Right ventricle myocardium inferior (tissue), 1 donor: ENCODE results near the gene ADA. TPM values are rescaled to one million over a fixed set of nuclear protein-coding genes. Genes with fewer than 3 reads are reported as not detected.

Experiments used
- ATAC-seq: fragments of 200-7000 bp; cut with Tn5 transposase; one replicate; pipeline ENCODE4 v1.9.1; 2020; ENCODE audit warnings: mild to moderate bottlenecking, moderate library complexity
- DNase-seq: peaks from one replicate; pipeline ENCODE4 v3.0.0; 2021; ENCODE audit errors: missing footprints
- intact Hi-C: fragments of 100-400 bp; cut with DNase I; formaldehyde crosslinking; loops from one replicate; pipeline ENCODE4 v1.11.0; 2022
- total RNA-seq: library from RNA; stranded (reverse); fragmentation: NEBNext Ultra II Directional; extraction: Animal tissue kit (Norgen Biotek cat#: 25700); gene quantifications from one replicate; pipeline ENCODE4 v1.2.1, GENCODE V29; 2021
- donor health status: DM: no; HTN: yes; CAD: no; lungs with severe emphysema.

ADA gene
- total RNA-seq, 1 donor from 2014 or later: 10.7 TPM

DNA sequence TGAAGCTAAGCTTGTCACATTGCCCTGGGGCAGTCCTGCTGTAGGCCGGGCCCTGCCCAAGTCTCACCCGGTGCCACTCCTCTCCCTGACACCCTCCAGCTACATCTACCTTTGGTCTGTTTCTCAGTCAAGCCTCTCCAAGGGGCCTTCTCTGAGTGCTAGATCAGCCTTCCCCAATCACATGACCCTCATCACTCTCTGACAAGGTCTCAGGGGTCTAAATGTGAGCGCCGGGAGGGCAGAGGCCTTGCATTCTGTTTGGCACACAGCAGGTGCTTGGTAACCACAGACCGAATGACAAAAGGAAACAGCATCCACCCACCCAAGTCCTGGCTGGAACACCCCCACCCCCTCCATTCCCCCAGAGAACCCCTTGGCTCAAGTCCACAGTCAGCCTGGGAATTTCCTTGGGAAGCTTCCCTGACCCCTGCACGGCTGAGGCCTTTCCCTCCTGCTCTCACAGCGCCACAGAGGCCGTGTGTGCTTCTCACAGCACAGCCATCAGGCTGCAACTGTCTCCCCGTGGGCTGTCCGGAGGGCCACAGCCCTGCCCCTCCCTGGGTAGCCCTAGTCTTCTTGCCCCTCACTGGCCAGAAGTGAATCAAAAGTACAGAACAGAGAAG, 36.2 kb downstream of the ADA start:
- ATAC-seq: peak; percentile 44
- DNase-seq: peak; percentile 61
- intact Hi-C loops: loop anchor here (5.0 kb wide), 1 partner anchor 37 kb away; the partner anchor contains the start of gene ADA

DNA sequence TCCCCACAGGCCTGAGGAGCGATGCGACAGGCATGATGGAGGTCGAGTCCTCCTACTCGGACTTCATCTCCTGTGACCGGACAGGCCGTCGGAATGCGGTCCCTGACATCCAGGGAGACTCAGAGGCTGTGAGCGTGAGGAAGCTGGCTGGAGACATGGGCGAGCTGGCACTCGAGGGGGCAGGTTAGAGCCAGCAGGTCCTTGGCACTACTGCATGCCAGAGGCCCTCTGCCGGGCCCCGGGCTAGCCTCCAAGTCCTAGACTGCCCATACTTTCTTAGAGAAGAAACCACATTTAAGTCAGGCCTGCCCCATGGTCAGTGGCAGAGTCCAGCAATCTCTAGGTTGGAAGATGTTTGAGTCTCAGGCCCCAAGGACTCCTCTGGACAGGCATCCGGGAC, 37.0 kb downstream of the ADA start:
- no peak for DNase-seq
- intact Hi-C loops: loop anchor here (5.0 kb wide), 1 partner anchor 397 kb away; no protein-coding TSS in a partner anchor
- peak; percentile 40 for ATAC-seq

DNA sequence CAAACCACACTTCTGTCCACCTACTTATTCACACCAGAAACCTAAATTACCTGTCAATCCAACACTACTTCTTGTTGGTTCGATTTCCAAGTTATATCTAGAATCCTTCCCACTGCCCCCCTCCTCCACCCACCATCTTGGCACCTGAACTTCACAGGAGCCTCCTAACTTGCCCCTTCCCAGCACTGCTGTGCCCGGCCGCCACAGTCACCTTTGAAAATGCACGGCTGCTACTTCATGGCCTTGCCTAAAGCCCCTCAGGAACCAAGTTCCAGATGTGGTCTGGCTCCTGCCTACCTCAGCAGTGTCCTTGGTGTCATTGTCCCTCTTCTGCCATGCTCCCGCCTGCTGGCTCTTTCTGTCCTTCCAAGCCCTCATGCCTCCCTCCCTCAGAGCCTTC, 37.9 kb downstream of the ADA start:
- DNase-seq: no peak
- intact Hi-C loops: loop anchor here (5.0 kb wide), 1 partner anchor 396 kb away; no protein-coding TSS in a partner anchor

GRCh38 chr20:44610313-44610962, 41.1 kb downstream of the ADA start:
- intact Hi-C loops: loop anchor here (1.0 to 5.0 kb wide), 6 partner anchors 34 to 393 kb away; partner anchors contain the start of gene TTPAL
- ATAC-seq (peak; percentile 4), DNase-seq (no peak)

More for the DNA sequence above, 37.9 kb downstream of the ADA start:
- ATAC-seq: no peak

- intact Hi-C loops: loop anchor here (1.0 to 5.0 kb wide), 6 partner anchors 33 to 392 kb away; partner anchors contain the start of gene TTPAL
- ATAC-seq (peak; percentile 94), DNase-seq (peak; percentile 92)
Observed at GRCh38 chr20:44609516-44610312, 41.8 kb downstream of the ADA start.

DNA sequence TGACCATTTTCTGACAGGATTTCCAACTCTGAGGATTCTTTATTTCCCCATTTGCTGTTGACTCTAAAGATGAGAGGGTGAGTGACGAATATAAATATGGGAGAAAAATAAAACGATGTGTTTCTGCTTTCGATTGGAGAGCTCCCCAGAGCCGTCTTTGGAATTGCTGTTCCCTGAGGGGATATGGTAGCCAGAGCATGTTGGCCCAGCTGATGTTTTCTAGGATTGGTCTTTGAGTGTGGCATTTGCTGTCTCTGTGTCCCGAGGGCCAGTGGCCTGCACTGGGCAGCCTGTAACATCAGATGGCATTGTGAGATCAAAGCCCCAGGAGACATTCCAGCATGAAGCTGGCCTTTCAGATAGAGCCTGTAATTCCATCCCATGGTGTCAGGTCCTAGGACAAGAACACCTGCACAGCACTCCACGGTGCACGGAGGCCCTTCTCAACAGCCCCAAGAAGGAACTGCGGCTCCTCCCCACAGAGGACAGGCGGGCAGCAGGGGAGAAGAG, 42.4 kb downstream of the ADA start:
- DNase-seq (no peak), ATAC-seq (peak; percentile 32)
- intact Hi-C loops: no loop called here

DNA sequence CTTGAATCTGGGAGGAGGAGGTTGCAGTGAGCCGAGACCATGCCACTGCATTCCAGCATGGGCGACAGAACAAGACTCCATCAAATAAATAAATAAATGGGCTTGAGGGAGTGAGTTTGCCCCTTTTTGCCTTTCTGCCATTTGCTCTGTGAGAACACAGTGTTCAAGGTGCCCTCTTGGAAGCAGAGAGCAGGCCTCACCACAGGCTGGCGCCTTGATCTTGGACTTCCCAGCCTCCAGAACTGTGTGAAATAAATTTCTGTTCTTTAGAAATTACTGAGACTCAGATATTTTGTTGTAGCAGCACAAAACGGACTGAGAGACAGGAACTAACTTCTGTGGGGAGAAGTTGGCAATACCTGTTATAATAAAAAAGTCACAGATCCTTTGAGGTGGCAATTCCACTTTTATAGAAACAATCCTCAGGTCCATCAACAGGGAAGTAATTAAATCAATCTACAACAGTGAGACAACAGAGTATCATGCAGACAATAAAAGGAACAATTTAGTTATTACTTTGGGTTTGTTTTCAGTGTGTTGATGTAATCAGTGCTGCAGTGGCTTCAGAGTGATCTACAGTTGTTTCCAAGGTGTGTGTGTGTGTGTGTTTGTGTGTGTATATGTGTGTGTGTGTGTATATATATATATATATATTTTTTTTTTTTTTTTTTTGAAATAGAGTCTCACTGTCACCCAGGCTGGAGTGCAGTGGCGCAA, 44.6 kb downstream of the ADA start:
- ATAC-seq (no peak), DNase-seq (no peak)
- intact Hi-C loops: no loop called here

DNA sequence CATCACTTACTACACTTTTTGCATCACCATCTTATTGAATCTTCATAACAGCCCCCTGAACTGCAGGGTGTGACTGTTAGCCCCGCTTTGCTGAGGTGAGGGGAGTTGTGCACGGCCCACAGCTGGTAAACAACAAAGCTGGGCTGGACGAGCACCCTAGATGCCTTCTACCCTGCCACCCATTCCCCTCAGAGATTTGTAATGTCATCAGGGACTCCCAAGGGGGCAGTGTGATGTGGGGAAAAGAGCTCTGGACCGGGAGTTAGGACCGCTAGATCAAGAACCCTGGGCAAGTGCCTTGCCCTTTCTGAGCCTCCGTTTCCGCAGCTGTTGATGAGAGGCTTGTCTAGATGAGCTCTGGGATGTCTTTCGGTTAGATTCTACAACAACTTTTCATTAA, 48.2 kb downstream of the ADA start:
- ATAC-seq (no peak), DNase-seq (no peak)
- intact Hi-C loops: no loop called here

- DNase-seq: peak; percentile 82
Observed at GRCh38 chr20:44601801-44602204, 49.7 kb downstream of the ADA start.

GRCh38 chr20:44601236-44601671, 50.2 kb downstream of the ADA start:
- no peak for DNase-seq
- intact Hi-C loops: no loop called here
- peak; percentile 63 for ATAC-seq

More at GRCh38 chr20:44601801-44602204, 49.7 kb downstream of the ADA start:
- ATAC-seq: peak; percentile 86
- intact Hi-C loops: no loop called here

DNA sequence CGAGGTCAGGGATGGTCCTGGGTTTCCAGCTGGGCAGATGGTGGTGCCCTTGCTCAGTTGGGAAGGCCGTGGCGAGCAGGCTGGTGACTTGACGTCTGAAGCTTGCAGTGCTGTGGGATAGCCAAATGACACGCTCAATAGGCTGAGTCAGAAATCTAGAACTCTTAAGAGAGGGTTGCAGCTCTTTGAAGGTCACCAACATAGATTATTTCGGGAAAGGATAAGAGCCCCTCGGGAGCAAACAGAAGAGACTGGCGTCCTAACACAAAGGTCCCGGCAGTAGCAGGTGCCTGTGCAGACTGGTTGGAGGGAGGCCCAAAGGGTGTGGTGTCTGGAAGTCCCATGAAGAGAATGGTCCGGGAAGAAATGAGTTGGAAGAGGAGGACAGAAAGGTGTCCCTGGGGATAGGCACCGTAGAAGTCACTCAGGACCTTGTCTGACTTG, 50.7 kb downstream of the ADA start:
- ATAC-seq: peak; percentile 23
- intact Hi-C loops: no loop called here
- DNase-seq: no peak

DNA sequence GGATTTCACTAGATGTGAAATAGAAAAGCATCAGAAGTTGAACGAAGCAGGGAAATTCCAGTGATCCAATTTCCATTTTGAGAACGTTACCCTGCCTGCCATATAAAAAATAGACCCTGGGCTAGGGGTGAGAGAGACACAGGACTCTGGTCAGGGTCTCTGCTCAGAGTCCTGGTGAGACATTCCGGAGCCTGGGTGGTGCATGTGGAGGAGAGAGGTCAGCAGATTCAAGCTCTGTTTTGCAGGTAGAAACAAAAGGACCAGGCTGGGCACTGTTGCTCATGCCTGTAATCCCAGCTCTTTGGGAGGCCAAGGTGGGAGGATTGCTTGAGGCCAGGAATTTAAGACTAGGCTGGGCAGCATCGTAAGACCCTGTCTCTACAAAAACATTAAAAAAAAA, 51.2 kb downstream of the ADA start:
- intact Hi-C loops: no loop called here
- no peak for DNase-seq

GRCh38 chr20:44599715-44600114, 51.8 kb downstream of the ADA start:
- no peak for DNase-seq
- intact Hi-C loops: loop anchor here (2.0 kb wide), 1 partner anchor 17 kb away; the partner anchor contains the start of gene PKIG
- ATAC-seq: no peak

More for the DNA sequence above, 51.2 kb downstream of the ADA start:
- no peak for ATAC-seq

DNA sequence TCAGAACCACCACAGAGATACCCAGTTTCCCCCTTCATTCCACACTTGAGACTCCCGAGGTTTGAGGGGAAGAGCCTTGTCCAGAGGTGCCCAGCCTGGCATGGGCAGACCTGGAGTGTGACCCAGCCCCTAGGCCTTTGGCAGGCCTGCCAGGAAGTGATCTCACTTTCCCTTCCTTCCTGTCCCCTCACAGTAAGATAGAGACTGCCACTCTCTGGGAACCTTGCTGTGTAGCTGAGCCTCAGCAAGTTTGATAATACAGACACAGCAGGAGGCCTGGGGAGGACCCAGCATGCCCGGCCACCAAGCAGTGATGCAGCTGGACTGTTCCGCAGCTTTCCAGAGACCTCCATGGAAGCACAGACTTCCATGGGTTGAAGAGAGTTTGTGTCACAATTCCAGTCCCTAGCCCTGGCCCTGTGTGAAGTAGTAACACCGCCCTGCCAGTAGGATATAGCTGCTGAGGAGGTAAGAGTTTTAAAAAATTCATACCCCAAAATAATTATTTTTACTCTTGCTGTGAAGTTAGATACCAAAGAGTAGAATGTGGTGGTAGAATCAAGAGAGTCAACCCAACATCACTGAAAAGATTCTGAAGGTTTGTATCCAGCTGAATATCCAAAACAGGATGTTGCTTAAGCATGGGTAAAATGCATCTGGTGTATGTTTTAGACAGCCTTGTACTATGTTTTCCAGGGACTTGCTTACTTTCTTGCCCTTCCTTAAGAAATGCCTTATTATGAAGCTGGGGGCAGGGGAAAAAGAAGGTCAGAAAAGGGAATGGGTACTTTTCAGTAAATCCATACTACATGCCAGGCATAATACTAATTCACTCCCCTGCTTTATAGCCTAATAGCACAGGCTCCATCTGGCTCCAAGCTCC, 52.8 kb downstream of the ADA start:
- no peak for DNase-seq
- intact Hi-C loops: loop anchor here (2.0 kb wide), 1 partner anchor 16 kb away; the partner anchor contains the start of gene PKIG
- ATAC-seq: peak; percentile 45

DNA sequence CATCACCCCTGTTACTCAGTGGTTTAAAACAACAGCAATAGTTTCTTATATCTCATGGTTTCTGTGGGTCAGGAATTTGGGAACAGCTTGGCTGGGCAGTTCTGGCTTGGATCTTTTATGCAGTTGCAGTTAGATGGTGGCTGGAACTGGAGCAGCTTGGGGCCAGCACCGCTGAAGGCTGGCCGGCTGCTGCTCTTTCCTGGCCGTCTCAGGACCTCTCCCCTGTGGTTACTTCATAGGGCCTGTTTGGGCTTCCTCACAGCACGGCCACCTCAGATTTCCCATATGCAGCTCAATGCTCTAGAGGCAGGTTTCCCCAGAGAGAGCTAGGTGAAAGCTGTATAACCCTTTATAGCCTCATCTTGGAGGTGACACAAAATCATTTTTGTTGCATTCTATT, 53.6 kb downstream of the ADA start:
- ATAC-seq (peak; percentile 17), DNase-seq (no peak)

GRCh38 chr20:44597516-44597915, 54.0 kb downstream of the ADA start:
- DNase-seq (no peak), ATAC-seq (no peak)
- intact Hi-C loops: no loop called here

More for the DNA sequence above, 53.6 kb downstream of the ADA start:
- intact Hi-C loops: loop anchor here (2.0 kb wide), 1 partner anchor 15 kb away; the partner anchor contains the start of gene PKIG

DNA sequence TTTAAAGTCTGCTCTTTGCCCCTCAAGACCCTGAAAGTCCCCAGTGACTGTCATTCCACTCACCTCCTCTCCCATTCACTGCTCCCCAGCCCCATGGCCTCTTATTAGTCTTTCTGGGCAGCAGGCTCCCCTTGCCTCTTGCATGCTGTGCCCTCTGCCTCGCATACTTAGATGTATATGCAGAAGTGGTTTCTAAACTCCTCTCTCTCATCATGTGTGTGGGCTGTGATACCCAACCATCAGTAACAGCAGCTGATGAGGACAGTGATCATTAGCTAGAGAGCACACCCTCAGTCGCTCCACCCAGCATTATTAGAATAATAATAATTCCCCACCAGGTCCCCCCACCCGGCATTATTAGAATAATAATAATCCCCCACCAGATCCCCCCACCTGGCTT, 54.6 kb downstream of the ADA start:
- no peak for DNase-seq
- intact Hi-C loops: no loop called here

More for the DNA sequence above, 54.6 kb downstream of the ADA start:
- ATAC-seq: no peak
